Measurements from ENCODE around the gene APCDD1L.
"Not testable (repeated sequence)": the region's sequence is repeated elsewhere in the genome, so short reads cannot be mapped to it uniquely, and the experiment has no call there.

Gene APCDD1L

GRCh38 chr20:58544891-58545290, 29.7 kb upstream of the APCDD1L start:
- no peak for DNase-seq

- no peak for DNase-seq
These were observed 29.1 kb upstream of the APCDD1L start for GRCh38 chr20:58544286-58544685.

- no peak for DNase-seq
These were observed 28.1 kb upstream of the APCDD1L start for GRCh38 chr20:58543274-58543673.

GRCh38 chr20:58542411-58543095, 27.4 kb upstream of the APCDD1L start:
- DNase-seq: no peak

- DNase-seq: not testable (repeated sequence)
These were observed 26.8 kb upstream of the APCDD1L start for GRCh38 chr20:58542034-58542410.

GRCh38 chr20:58538752-58539151, 23.6 kb upstream of the APCDD1L start:
- DNase-seq: no peak

- DNase-seq: no peak
These were observed 22.6 kb upstream of the APCDD1L start for GRCh38 chr20:58537831-58538230.

- DNase-seq: no peak
These were observed 21.1 kb upstream of the APCDD1L start for GRCh38 chr20:58536289-58536688.

- DNase-seq: no peak
These were observed 16.5 kb upstream of the APCDD1L start for GRCh38 chr20:58531657-58532056.

- DNase-seq: no peak
These were observed 15.9 kb upstream of the APCDD1L start for GRCh38 chr20:58531063-58531462.

- DNase-seq: no peak
These were observed 13.2 kb upstream of the APCDD1L start for GRCh38 chr20:58528412-58528811.

GRCh38 chr20:58526411-58526810, 11.2 kb upstream of the APCDD1L start:
- DNase-seq: no peak

- no peak for DNase-seq
These were observed 9.6 kb upstream of the APCDD1L start for GRCh38 chr20:58524814-58525213.

GRCh38 chr20:58523971-58524315, 8.7 kb upstream of the APCDD1L start:
- no peak for DNase-seq

- no peak for DNase-seq
These were observed 8.1 kb upstream of the APCDD1L start for GRCh38 chr20:58523072-58523970.

GRCh38 chr20:58522666-58523065, 7.5 kb upstream of the APCDD1L start:
- no peak for DNase-seq

GRCh38 chr20:58521763-58522162, 6.6 kb upstream of the APCDD1L start:
- DNase-seq: no peak

- no peak for DNase-seq
These were observed 4.9 kb upstream of the APCDD1L start for GRCh38 chr20:58519940-58520712.

GRCh38 chr20:58518896-58519593, 3.8 kb upstream of the APCDD1L start:
- DNase-seq: no peak

- DNase-seq: no peak
These were observed 3.2 kb upstream of the APCDD1L start for GRCh38 chr20:58518387-58518786.

- DNase-seq: no peak
These were observed 622 bp downstream of the APCDD1L start for GRCh38 chr20:58514321-58515232.

All from NK-92 treated with Interleukin-12 subunit alpha and Interleukin-12 subunit beta, amount 100 ng/mL, for 24 hours (cell line).